GM20431 (cell line): ENCODE data around the gene FARP2.

Source experiments
- in situ Hi-C: fragments of 300-500 bp; cut with MseI, MboI; formaldehyde crosslinking; loops from one replicate; pipeline ENCODE4 v1.15.0; 2020; ENCODE audit warnings: low sequenced_read_pairs; ENCODE audit not compliant: unreplicated experiment

FARP2 gene

DNA sequence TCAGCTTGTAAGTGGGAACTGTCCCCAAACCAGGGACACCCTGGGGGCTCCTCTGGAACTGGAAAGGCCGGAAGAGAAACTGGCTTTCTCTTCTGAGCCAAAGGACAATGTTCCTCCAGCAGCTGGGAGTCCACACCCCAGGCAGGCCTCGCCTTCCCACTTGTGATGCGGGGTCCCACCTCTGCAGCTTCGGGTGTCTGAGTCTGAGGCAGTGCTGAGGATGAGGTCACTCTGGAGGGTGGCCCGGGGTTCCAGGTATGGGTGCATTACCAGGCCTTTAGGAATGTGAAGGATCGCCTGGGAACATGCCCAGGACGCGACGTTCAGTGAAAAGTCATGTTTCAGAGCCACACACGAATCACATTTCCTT, 184.3 kb downstream of the FARP2 start:
- in situ Hi-C loops, result no loop called here

DNA sequence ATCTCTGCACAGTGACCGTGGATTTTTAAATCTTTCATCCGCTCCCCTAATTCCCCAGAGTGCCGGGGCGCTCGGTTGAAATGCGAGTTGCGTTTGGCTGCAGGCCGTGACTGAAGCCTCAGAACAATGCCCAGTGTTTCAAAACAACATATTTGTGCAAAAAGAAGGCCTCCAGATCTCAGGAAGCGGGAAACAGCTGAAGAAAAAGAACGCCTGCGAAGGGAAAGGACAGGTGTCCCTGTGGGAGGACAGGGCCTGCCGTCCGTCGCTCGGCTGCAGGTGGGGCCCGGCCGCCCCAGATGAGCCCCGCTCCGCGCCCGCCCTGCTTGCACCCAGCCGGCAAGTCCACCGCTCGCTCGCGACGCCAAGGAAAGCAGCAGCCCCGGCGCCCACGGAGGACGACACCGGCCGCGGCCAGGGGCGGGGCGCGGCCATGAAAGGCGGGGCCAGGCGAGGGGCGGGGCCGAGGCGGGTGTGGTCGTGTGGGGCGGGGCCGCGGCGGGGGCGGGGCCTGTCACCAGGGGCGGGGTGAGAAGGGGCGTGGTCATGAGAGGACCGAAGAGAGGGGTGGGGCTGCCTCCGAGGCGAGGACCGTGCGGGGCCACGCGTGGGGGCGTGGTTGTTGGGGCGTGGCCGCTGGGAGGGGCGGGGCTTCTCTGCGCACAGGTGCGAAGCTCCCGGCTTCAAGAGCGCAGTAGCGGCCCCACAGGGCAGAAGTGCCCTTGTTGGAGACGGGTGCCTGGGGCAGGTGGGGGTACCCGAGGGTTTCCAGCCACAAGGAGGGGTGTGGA, 184.9 kb downstream of the FARP2 start:
- in situ Hi-C loops, result no loop called here

DNA sequence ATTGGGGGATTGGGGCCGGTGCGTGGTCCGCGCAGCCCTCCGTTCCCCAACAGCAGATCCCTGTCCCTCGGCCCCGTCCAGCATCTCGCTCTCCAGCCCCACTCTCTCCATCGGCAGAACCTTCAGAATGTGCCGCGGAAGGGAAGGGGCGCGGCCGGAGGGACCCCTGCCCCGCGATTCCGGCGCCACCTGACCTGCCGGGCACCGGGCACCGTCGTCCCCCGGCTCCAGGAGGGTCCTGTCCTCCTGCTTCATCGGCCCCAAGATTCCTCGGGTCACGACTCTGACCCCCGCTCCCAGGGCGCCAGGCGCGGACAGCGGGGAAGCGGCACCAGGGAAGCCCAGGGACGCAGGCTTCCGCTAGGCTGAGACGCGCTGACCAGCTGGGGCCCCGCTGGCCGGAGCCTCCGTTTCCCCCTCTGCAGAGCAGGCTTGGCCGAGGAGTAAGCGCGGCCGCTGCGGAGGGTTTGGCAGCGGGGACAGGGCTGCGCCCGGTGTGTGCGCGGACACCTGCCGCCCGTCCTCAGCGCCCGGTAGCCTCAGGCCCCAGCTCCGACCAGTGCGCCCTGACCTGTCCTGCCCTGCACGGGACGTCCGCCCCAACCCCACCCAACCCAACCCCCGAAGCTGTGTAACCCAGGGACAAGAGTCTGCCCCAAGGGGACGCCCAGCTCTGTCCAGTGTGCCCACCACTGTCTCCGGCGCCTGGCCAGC, 185.6 kb downstream of the FARP2 start:
- in situ Hi-C loops, result no loop called here

DNA sequence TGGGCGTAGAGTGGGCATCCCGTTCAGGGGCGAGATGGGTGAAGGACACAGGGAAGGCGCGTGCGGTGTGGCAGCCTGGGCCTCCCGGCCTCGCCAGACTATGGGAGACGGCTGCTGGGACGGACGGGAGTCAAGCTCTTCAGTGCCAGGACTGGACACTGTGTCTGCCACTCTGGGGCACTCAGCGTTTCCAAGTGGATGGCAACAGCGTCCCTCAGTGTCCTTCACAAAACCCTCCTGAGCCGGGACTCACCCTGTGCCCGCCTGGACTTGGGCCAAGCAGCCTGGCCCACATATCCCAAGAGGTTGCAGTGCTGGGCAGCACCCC, 186.2 kb downstream of the FARP2 start:
- in situ Hi-C loops, result no loop called here
